Loucy (cell line): Measurements from ENCODE around the gene LRRC61.

Experiments
- H2AFZ ChIP-seq: fragments of 200-600 bp; sonication (generic); 2 replicates; pipeline ENCODE4 v1.6.0; 2016; ENCODE audit warnings: antibody characterized with exemption, mild to moderate bottlenecking, low read length, moderate library complexity
- H3F3A ChIP-seq: fragments of 200-600 bp; 2 replicates; pipeline ENCODE4 v1.6.0; 2016; ENCODE audit warnings: antibody characterized with exemption, low read depth, mild to moderate bottlenecking
- H3K27me3 ChIP-seq: fragments of 200-600 bp; sonication (generic); 2 replicates; pipeline ENCODE4 v1.6.1; 2014; ENCODE audit warnings: low read length, mild to moderate bottlenecking; ENCODE audit not compliant: insufficient read depth, poor library complexity, severe bottlenecking
- H3K36me3 ChIP-seq: fragments of 200-600 bp; sonication (generic); 2 replicates; pipeline ENCODE4 v1.6.1; 2016; ENCODE audit warnings: low read length; ENCODE audit not compliant: insufficient read depth
- H3K4me1 ChIP-seq: fragments of 200-600 bp; sonication (generic); 2 replicates; pipeline ENCODE4 v1.5.1; 2014; ENCODE audit warnings: low read length, mild to moderate bottlenecking; ENCODE audit not compliant: insufficient read depth, poor library complexity, severe bottlenecking
- H3K4me2 ChIP-seq: fragments of 200-600 bp; sonication (generic); 2 replicates; pipeline ENCODE4 v1.6.0; 2014; ENCODE audit warnings: antibody characterized with exemption, low read length, low read depth, mild to moderate bottlenecking; ENCODE audit not compliant: poor library complexity, severe bottlenecking
- H3K4me3 ChIP-seq: fragments of 200-600 bp; sonication (generic); 2 replicates; pipeline ENCODE4 v1.5.1; 2014; ENCODE audit warnings: low read length, mild to moderate bottlenecking, mixed read lengths; ENCODE audit not compliant: poor library complexity, severe bottlenecking
- H3K79me2 ChIP-seq: fragments of 200-600 bp; sonication (generic); 2 replicates; pipeline ENCODE4 v1.6.1; 2014; ENCODE audit warnings: low read length; ENCODE audit not compliant: insufficient read depth
- H3K9ac ChIP-seq: fragments of 200-600 bp; sonication (generic); 2 replicates; pipeline ENCODE4 v1.6.0; 2014; ENCODE audit warnings: mild to moderate bottlenecking, low read depth, low read length, moderate library complexity; ENCODE audit not compliant: poor library complexity, severe bottlenecking
- H3K9me2 ChIP-seq: fragments of 200-600 bp; sonication (generic); replicated peaks from 2 replicates; pipeline ENCODE4 v1.6.1; 2016; ENCODE audit warnings: low read depth, low read length, mixed read lengths
- H3K9me3 ChIP-seq: fragments of 200-600 bp; sonication (generic); 2 replicates; pipeline ENCODE4 v1.6.1; 2014; ENCODE audit warnings: mild to moderate bottlenecking, antibody characterized with exemption, low read length, low read depth; ENCODE audit not compliant: insufficient read depth
- H4K20me1 ChIP-seq: fragments of 200-600 bp; sonication (generic); 2 replicates; pipeline ENCODE4 v1.6.0; 2014; ENCODE audit warnings: antibody characterized with exemption, low read length, mild to moderate bottlenecking; ENCODE audit not compliant: insufficient read depth, poor library complexity, severe bottlenecking
- CTCF ChIP-seq: fragments of 200-600 bp; sonication (generic); conservative IDR thresholded peaks from 2 replicates; pipeline ENCODE4 v1.5.1; 2014; ENCODE audit warnings: mild to moderate bottlenecking, antibody characterized with exemption, low read length
- EZH2phosphoT487 ChIP-seq: fragments of 200-600 bp; IDR thresholded peaks from 2 replicates; pipeline ENCODE4 v1.6.1; 2018; ENCODE audit warnings: antibody characterized with exemption, mild to moderate bottlenecking, moderate library complexity, borderline replicate concordance

LRRC61 gene

GRCh38 chr7:150326657-150327268 lies 3.6 kb downstream of the LRRC61 start:
- no peaks in the 10 kb centered on the region for H3F3A ChIP-seq
- no peaks in the 10 kb centered on the region for H3K9me3 ChIP-seq
- H3K79me2 ChIP-seq = peaks cover 83% of the 10 kb centered on the region
- peak overlapping the region; percentile 98 for H3K4me2 ChIP-seq
- H3K4me1 ChIP-seq = peaks cover 52% of the 10 kb centered on the region
- no peak overlapping the region for H2AFZ ChIP-seq
- peaks cover 57% of the 10 kb centered on the region for H3K36me3 ChIP-seq
- no peaks in the 10 kb centered on the region for H3K9me2 ChIP-seq
- peaks cover 9% of the 10 kb centered on the region for H3K27me3 ChIP-seq
- TF ChIP-seq CTCF (no peak), EZH2phosphoT487 (no peak)
- H3K4me3 ChIP-seq = peak overlapping the region; percentile 92
- peaks cover 24% of the 10 kb centered on the region for H4K20me1 ChIP-seq
- peak overlapping the region; percentile 26 for H3K9ac ChIP-seq

GRCh38 chr7:150327308-150327707 lies 4.2 kb downstream of the LRRC61 start:
- peak overlapping the region; percentile 98 for H3K4me2 ChIP-seq
- peaks cover 24% of the 10 kb centered on the region for H4K20me1 ChIP-seq
- H3K36me3 ChIP-seq = peaks cover 57% of the 10 kb centered on the region
- peaks cover 9% of the 10 kb centered on the region for H3K27me3 ChIP-seq
- no peak for TF ChIP-seq EZH2phosphoT487
- TF ChIP-seq CTCF = no peak
- no peak overlapping the region for H3K4me3 ChIP-seq
- peaks cover 47% of the 10 kb centered on the region for H3K4me1 ChIP-seq
- no peak overlapping the region for H2AFZ ChIP-seq
- H3K9me3 ChIP-seq = no peaks in the 10 kb centered on the region
- H3K9ac ChIP-seq = peak overlapping the region; percentile 26
- H3K9me2 ChIP-seq = no peaks in the 10 kb centered on the region
- H3K79me2 ChIP-seq = peaks cover 78% of the 10 kb centered on the region
- no peaks in the 10 kb centered on the region for H3F3A ChIP-seq

- no peaks in the 10 kb centered on the region for H3K9me3 ChIP-seq
- peaks cover 22% of the 10 kb centered on the region for H4K20me1 ChIP-seq
- peaks cover 36% of the 10 kb centered on the region for H3K4me1 ChIP-seq
- H3F3A ChIP-seq = no peaks in the 10 kb centered on the region
- no peak overlapping the region for H3K4me2 ChIP-seq
- H3K9me2 ChIP-seq = no peaks in the 10 kb centered on the region
- H3K36me3 ChIP-seq = peaks cover 57% of the 10 kb centered on the region
- H3K27me3 ChIP-seq = no peaks in the 10 kb centered on the region
- H3K9ac ChIP-seq = no peak overlapping the region
- peaks cover 56% of the 10 kb centered on the region for H3K79me2 ChIP-seq
- no peak overlapping the region for H2AFZ ChIP-seq
- no peak for TF ChIP-seq CTCF
- TF ChIP-seq EZH2phosphoT487 = no peak
- H3K4me3 ChIP-seq = no peak overlapping the region
These were observed 6.4 kb downstream of the LRRC61 start for GRCh38 chr7:150329331-150330120.
